Skeletal muscle tissue (tissue), 4 donors: ENCODE results near the gene PRDM15. TPM values are rescaled to one million over a fixed set of nuclear protein-coding genes. Genes with fewer than 3 reads are reported as not detected.

Experiments
- H3K27ac ChIP-seq: one replicate; pipeline ENCODE4 v1.7.0; 2013; ENCODE audit warnings: mild to moderate bottlenecking, low read depth, low read length, inconsistent platforms
- H3K27me3 ChIP-seq, 3 donors: one replicate each; pipeline ENCODE4 v1.7.0; 2013; ENCODE audit warnings: low read length in 3 of 3; ENCODE audit not compliant: control insufficient read depth in 3 of 3, insufficient read depth in 3 of 3
- H3K36me3 ChIP-seq, 3 donors: one replicate each; pipeline ENCODE4 v1.7.0; 2013; ENCODE audit warnings: low read length in 3 of 3; ENCODE audit not compliant: control insufficient read depth in 3 of 3, insufficient read depth in 3 of 3
- H3K4me1 ChIP-seq, 3 donors: one replicate each; pipeline ENCODE4 v1.7.0; 2013; ENCODE audit warnings: low read length in 3 of 3, mild to moderate bottlenecking in 3 of 3; ENCODE audit not compliant: control insufficient read depth in 3 of 3, insufficient read depth in 3 of 3
- H3K4me3 ChIP-seq, 3 donors: one replicate each; pipeline ENCODE4 v1.7.0; 2013; ENCODE audit warnings: low read length in 3 of 3
- H3K9ac ChIP-seq, 3 donors: one replicate each; pipeline ENCODE4 v1.7.0; 2013; ENCODE audit warnings: low read length in 3 of 3, mild to moderate bottlenecking in 3 of 3, moderate library complexity in 2 of 3, low read depth in 1 of 3
- H3K9me3 ChIP-seq, 3 donors: one replicate each; pipeline ENCODE4 v1.7.0; 2013; ENCODE audit warnings: low read length in 3 of 3; ENCODE audit not compliant: control insufficient read depth in 3 of 3
- total RNA-seq: library from RNA; depleted of rRNA; stranded (reverse); fragments of >200 nt; gene quantifications from one replicate; pipeline ENCODE4 v1.2.3, GENCODE V29; 2014
- donor health status: Osteomylitis.

The PRDM15 gene
- total RNA-seq, 1 donor from 2014 or later = 2.6 TPM

GRCh38 chr21:41804381-41804780 lies 74.8 kb downstream of the PRDM15 start:
- Histone ChIP-seq H3K4me3 (no peak overlapping the region), H3K27me3 (no peaks in the 10 kb centered on the region), H3K9ac (no peak overlapping the region), H3K9me3 (no peaks in the 10 kb centered on the region), H3K27ac (no peak overlapping the region), H3K4me1 (peaks cover 7 to 14% (median 9%) of the 10 kb centered on the region in 3 donors), H3K36me3 (peaks cover 13 to 23% (median 15%) of the 10 kb centered on the region in 3 donors)

- no peaks in the 10 kb centered on the region for H3K27me3 ChIP-seq
- H3K4me1 ChIP-seq = peaks cover 7 to 14% (median 9%) of the 10 kb centered on the region in 3 donors
Observed at GRCh38 chr21:41803316-41803715, 75.8 kb downstream of the PRDM15 start.

DNA sequence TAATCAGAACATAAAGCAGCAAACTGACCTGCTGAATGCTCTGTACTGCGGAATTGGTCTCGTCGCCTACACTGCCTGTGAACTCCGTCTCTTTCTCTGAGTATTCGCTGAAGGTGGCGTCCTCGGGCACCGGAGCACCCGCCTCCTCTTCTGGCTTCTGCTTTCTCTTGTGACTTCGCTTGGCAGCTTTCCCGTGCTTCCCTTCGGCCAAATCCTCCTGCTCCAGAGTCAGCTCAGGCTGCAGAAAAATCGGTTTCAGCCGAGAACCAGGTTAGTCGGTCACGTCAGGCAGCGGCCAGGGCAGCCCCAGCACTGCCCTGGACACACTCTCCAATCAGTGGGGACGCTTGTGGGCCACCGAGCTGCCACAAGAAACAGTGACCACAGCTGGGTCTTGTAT lies 76.5 kb downstream of the PRDM15 start:
- Histone ChIP-seq H3K9ac (peak overlapping the region in 2 of 3 donors; percentile 43 to 47), H3K4me3 (peak overlapping the region; percentile 6 to 42 (median 10)), H3K36me3 (peaks cover 13 to 31% (median 21%) of the 10 kb centered on the region in 3 donors), H3K4me1 (peaks cover 7 to 14% (median 9%) of the 10 kb centered on the region in 3 donors), H3K27ac (no peak overlapping the region), H3K27me3 (no peaks in the 10 kb centered on the region), H3K9me3 (no peaks in the 10 kb centered on the region)

More at GRCh38 chr21:41803316-41803715, 75.8 kb downstream of the PRDM15 start:
- Histone ChIP-seq H3K9ac (no peak overlapping the region), H3K9me3 (no peaks in the 10 kb centered on the region), H3K36me3 (peaks cover 13 to 27% (median 16%) of the 10 kb centered on the region in 3 donors), H3K27ac (no peak overlapping the region), H3K4me3 (no peak overlapping the region)

DNA sequence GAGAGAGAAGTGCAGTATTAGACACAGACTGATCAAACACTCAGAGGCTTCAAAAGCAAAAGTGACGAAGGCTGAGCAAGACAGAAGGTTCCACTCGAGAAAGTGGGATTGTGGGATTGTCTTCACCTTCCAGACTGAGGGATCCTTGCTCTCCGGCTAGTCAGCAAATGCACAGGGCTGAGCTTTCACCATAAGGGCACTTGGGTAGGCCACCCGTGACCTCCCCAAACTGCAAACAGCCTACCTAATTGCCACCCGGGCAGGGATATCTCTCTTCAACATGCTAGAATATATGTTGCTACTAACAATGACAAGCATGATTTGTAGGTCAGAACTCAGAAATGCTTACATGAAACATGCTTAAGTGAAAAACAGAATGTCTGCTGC lies 77.0 kb downstream of the PRDM15 start:
- Histone ChIP-seq H3K27me3 (no peaks in the 10 kb centered on the region), H3K9ac (no peak overlapping the region), H3K4me1 (peaks cover 7 to 14% (median 9%) of the 10 kb centered on the region in 3 donors), H3K27ac (no peak overlapping the region), H3K36me3 (peaks cover 13 to 31% (median 21%) of the 10 kb centered on the region in 3 donors), H3K4me3 (peak overlapping the region in 1 of 3 donors; percentile 10), H3K9me3 (no peaks in the 10 kb centered on the region)

DNA sequence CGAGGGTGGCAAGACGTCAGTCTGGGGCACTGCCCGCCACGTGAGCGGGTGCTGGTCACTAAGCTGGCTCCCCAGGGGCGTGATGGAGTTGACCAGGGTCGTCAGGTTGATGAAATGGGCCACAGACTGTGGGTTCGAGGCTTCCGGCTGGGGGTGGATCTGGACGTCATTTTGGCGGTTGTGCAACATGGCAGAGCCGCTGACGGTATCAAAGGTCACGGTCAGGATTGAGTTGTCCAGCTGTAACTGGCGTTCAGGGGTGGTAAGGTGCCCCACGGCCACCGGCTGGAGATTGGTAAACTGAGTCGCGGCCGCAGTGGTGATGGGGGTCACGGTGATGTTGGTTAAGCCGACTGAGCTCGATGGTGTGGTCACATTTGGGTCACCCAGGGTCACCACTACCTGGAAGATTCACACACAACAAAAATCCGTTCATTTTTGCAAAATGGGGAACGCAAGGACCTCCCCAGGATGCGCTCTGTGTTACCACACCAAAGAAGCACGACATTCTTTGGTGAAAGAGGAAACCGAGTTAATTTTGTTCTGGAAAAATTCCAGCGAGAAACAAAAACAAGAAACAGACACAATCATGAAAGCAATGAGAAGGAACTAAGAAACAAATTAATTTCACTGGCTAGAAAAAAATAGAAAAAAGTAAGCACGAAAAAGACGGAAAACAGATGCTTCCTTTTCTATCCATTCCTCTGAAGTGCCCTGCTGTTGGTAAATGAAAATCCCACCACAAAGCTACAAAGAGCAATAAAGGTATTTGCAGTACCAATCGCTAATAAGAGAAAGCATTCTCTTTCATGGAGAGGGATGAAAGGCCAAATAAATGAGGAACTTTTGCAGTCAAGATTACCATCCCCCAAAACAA lies 77.6 kb downstream of the PRDM15 start:
- Histone ChIP-seq H3K4me3 (no peak overlapping the region), H3K9me3 (no peaks in the 10 kb centered on the region), H3K27ac (no peak overlapping the region)

GRCh38 chr21:41800425-41801320 lies 78.5 kb downstream of the PRDM15 start:
- H3K36me3 ChIP-seq = peaks cover 13 to 31% (median 21%) of the 10 kb centered on the region in 3 donors

More for the DNA sequence above, 77.6 kb downstream of the PRDM15 start:
- H3K36me3 ChIP-seq = peaks cover 13 to 31% (median 21%) of the 10 kb centered on the region in 3 donors
- no peaks in the 10 kb centered on the region for H3K27me3 ChIP-seq
- H3K9ac ChIP-seq = no peak overlapping the region
- H3K4me1 ChIP-seq = peaks cover 7 to 14% (median 9%) of the 10 kb centered on the region in 3 donors

DNA sequence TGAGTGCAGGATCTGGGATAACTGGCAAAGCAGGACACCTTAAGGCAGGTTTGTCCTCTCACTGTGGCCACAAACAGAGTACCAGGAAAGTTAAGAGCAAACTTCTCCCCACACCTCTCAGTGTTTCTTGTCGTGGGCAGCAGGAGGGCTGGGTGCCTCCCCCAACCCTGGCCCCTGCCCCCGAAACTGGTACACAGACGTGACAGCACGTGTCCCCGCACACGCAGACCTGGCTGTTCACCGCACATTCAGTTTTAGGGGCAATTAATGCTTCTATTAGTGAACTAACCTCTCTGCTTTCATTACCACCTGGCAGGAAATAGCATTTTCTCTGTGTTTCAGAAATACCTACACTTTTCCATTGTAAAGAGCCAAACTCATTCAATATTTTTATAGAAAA lies 79.4 kb downstream of the PRDM15 start:
- no peaks in the 10 kb centered on the region for H3K9me3 ChIP-seq
- H3K4me3 ChIP-seq = no peak overlapping the region
- H3K4me1 ChIP-seq = peaks cover 7 to 14% (median 9%) of the 10 kb centered on the region in 3 donors
- H3K27ac ChIP-seq = no peak overlapping the region
- peaks cover 13 to 31% (median 21%) of the 10 kb centered on the region in 3 donors for H3K36me3 ChIP-seq
- H3K27me3 ChIP-seq = no peaks in the 10 kb centered on the region
- no peak overlapping the region for H3K9ac ChIP-seq

More at GRCh38 chr21:41800425-41801320, 78.5 kb downstream of the PRDM15 start:
- H3K4me3 ChIP-seq = no peak overlapping the region
- H3K27ac ChIP-seq = no peak overlapping the region
- no peaks in the 10 kb centered on the region for H3K27me3 ChIP-seq
- H3K9me3 ChIP-seq = no peaks in the 10 kb centered on the region
- H3K4me1 ChIP-seq = peaks cover 7 to 14% (median 9%) of the 10 kb centered on the region in 3 donors
- no peak overlapping the region for H3K9ac ChIP-seq

DNA sequence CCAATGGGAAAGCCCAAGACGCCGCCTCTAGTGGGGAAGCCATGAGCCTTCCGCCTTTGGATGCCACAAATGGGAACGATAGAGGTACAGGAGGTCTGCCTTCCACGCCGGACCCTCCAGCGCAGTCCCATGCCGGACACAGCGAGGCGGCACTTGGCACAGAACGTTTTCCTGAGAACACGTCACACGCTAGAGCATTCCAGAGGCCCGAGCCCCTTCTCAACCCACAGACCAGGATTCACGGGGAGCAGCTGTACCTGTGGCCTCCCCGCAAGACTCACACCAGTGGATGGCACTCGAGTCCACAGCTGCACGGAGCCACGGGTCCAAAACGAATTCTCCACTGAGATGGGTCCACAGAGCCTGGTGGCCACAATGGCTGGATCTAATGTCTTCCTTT lies 80.8 kb downstream of the PRDM15 start:
- peaks cover 11 to 31% (median 21%) of the 10 kb centered on the region in 3 donors for H3K36me3 ChIP-seq
- peaks cover 0 to 3% (median 0%) of the 10 kb centered on the region in 3 donors for H3K27me3 ChIP-seq
- H3K9me3 ChIP-seq = no peaks in the 10 kb centered on the region
- peaks cover 7 to 12% (median 8%) of the 10 kb centered on the region in 3 donors for H3K4me1 ChIP-seq
- no peak overlapping the region for H3K4me3 ChIP-seq
- no peak overlapping the region for H3K9ac ChIP-seq
- no peak overlapping the region for H3K27ac ChIP-seq

- no peaks in the 10 kb centered on the region for H3K4me1 ChIP-seq
- peaks cover 0 to 3% (median 0%) of the 10 kb centered on the region in 3 donors for H3K27me3 ChIP-seq
- H3K27ac ChIP-seq = no peak overlapping the region
- no peak overlapping the region for H3K9ac ChIP-seq
- H3K9me3 ChIP-seq = peaks cover 0 to 9% (median 4%) of the 10 kb centered on the region in 3 donors
- peaks cover 11 to 27% (median 21%) of the 10 kb centered on the region in 3 donors for H3K36me3 ChIP-seq
- no peak overlapping the region for H3K4me3 ChIP-seq
Observed at GRCh38 chr21:41796476-41797080, 82.6 kb downstream of the PRDM15 start.
